Liver (tissue), 9 donors: ENCODE results near the gene TYRP1. TPM values are rescaled to one million over a fixed set of nuclear protein-coding genes. Genes with fewer than 3 reads are reported as not detected.

Source experiments
- DNase-seq: peaks from one replicate; pipeline ENCODE4 v3.0.0-alpha.2; 2017; ENCODE audit warnings: low spot score
- H3K27ac ChIP-seq, 2 donors: one replicate each; pipeline ENCODE4 v1.7.0; 2013; ENCODE audit warnings: inconsistent platforms in 2 of 2, low read length in 2 of 2, control low read depth in 1 of 2, low read depth in 1 of 2, mild to moderate bottlenecking in 1 of 2
- H3K27me3 ChIP-seq, 4 donors: one replicate each; pipeline versions ENCODE4 v1.6.1 to v1.7.0; 2013; ENCODE audit warnings: low read length in 3 of 4, inconsistent platforms in 1 of 4, mild to moderate bottlenecking in 1 of 4, moderate library complexity in 1 of 4; ENCODE audit not compliant: control insufficient read depth in 4 of 4, insufficient read depth in 4 of 4
- H3K36me3 ChIP-seq, 4 donors: one replicate each; pipeline versions ENCODE4 v1.6.1 to v1.7.0; 2013; ENCODE audit warnings: low read length in 3 of 4, mild to moderate bottlenecking in 3 of 4, low read depth in 1 of 4, moderate library complexity in 1 of 4; ENCODE audit not compliant: control insufficient read depth in 4 of 4, insufficient read depth in 3 of 4
- H3K4me1 ChIP-seq, 4 donors: one replicate each; pipeline versions ENCODE4 v1.6.1 to v1.7.0; 2013; ENCODE audit warnings: low read length in 3 of 4, mild to moderate bottlenecking in 3 of 4, moderate library complexity in 1 of 4; ENCODE audit not compliant: control insufficient read depth in 4 of 4, insufficient read depth in 4 of 4
- H3K4me3 ChIP-seq, 3 donors: one replicate each; pipeline versions ENCODE4 v1.6.1 to v1.7.0; 2013; ENCODE audit warnings: low read length in 3 of 3, control low read depth in 1 of 3, low read depth in 1 of 3, mild to moderate bottlenecking in 1 of 3
- H3K9ac ChIP-seq, 2 donors: one replicate each; pipeline ENCODE4 v1.7.0; 2013; ENCODE audit warnings: low read length in 2 of 2, mild to moderate bottlenecking in 2 of 2, moderate library complexity in 2 of 2, control low read depth in 1 of 2, low read depth in 1 of 2
- H3K9me3 ChIP-seq, 4 donors: one replicate each; pipeline versions ENCODE4 v1.6.1 to v1.7.0; 2013; ENCODE audit warnings: low read length in 3 of 4; ENCODE audit not compliant: control insufficient read depth in 4 of 4
- EGR1 ChIP-seq, 2 donors: IDR thresholded peaks; 2 replicates each; pipeline ENCODE4 v1.6.1; 2016 to 2018; ENCODE audit warnings: antibody characterized with exemption in 2 of 2, low read depth in 2 of 2
- FOXA1 ChIP-seq: IDR thresholded peaks from 2 replicates; pipeline ENCODE4 v1.6.1; 2016; ENCODE audit warnings: antibody characterized with exemption
- FOXA2 ChIP-seq: IDR thresholded peaks from 2 replicates; pipeline ENCODE4 v1.6.1; 2016; ENCODE audit warnings: antibody characterized with exemption
- GABPA ChIP-seq, 2 donors: IDR thresholded peaks in 1 of 2; conservative IDR thresholded peaks in 1 of 2; 2 replicates each; pipeline ENCODE4 v1.6.1; 2016; ENCODE audit warnings: antibody characterized with exemption in 2 of 2, mild to moderate bottlenecking in 1 of 2, moderate library complexity in 1 of 2
- HNF4A ChIP-seq, 2 donors: conservative IDR thresholded peaks; 2 replicates each; pipeline ENCODE4 v1.6.1; 2016; ENCODE audit warnings: antibody characterized with exemption in 2 of 2, mild to moderate bottlenecking in 2 of 2
- HNF4G ChIP-seq: IDR thresholded peaks from 2 replicates; pipeline ENCODE4 v1.6.1; 2016; ENCODE audit warnings: antibody characterized with exemption
- JUND ChIP-seq, 2 donors: IDR thresholded peaks; 2 replicates each; pipeline ENCODE4 v1.6.1; 2016; ENCODE audit warnings: antibody characterized with exemption in 2 of 2
- NR2F2 ChIP-seq: IDR thresholded peaks from 2 replicates; pipeline ENCODE4 v1.6.1; 2016; ENCODE audit warnings: antibody characterized with exemption
- RAD21 ChIP-seq, 2 donors: IDR thresholded peaks; 2 replicates each; pipeline ENCODE4 v1.6.1; 2016; ENCODE audit warnings: antibody characterized with exemption in 2 of 2, mild to moderate bottlenecking in 2 of 2
- RXRA ChIP-seq, 2 donors: IDR thresholded peaks; 2 replicates each; pipeline ENCODE4 v1.6.1; 2017 to 2018; ENCODE audit warnings: antibody characterized with exemption in 2 of 2, mild to moderate bottlenecking in 1 of 2
- SP1 ChIP-seq: IDR thresholded peaks from 2 replicates; pipeline ENCODE4 v1.6.1; 2018; ENCODE audit warnings: antibody characterized with exemption, mild to moderate bottlenecking
- TAF1 ChIP-seq: conservative IDR thresholded peaks from 2 replicates; pipeline ENCODE4 v1.6.1; 2016; ENCODE audit warnings: antibody characterized with exemption, mild to moderate bottlenecking
- YY1 ChIP-seq: IDR thresholded peaks from 2 replicates; pipeline ENCODE4 v1.6.1; 2016; ENCODE audit warnings: antibody characterized with exemption, mild to moderate bottlenecking
- WGBS: extraction: QIAGEN DNeasy Blood & Tissue Kit; methylation state at CpG from one replicate; pipeline ENCODE4 v1.1.7; 2013; 5-methylcytosine and 5-hydroxymethylcytosine counted together
- polyA plus RNA-seq, 2 donors: library from polyadenylated mRNA; stranded (reverse) in 1 of 2; unstranded in 1 of 2; fragments of 200-250 nt in 1 of 2; fragments of >200 nt in 1 of 2; fragmentation: Nextera tagmentation in 1 of 2; extraction: Ambion mirVana in 1 of 2; gene quantifications; one replicate each; pipeline versions ENCODE4 v1.2.1 to v1.2.3, GENCODE V29; 2013 to 2015
- total RNA-seq, 2 donors: library from RNA; depleted of rRNA; stranded (reverse); fragments of >200 nt; gene quantifications; one replicate each; pipeline ENCODE4 v1.2.3, GENCODE V29; 2014
- TF ChIP-seq, protein P1 (sequence below): IDR thresholded peaks from 2 replicates; pipeline ENCODE4 v1.6.1; 2016; ENCODE audit warnings: antibody characterized with exemption
- TF ChIP-seq, protein P2 (sequence below): IDR thresholded peaks from 2 replicates; pipeline ENCODE4 v1.6.1; 2016; ENCODE audit warnings: antibody characterized with exemption
- TF ChIP-seq, protein P3 (sequence below): fragments of 150-350 bp; IDR thresholded peaks from 2 replicates; pipeline ENCODE4 v1.5.1; 2017; ENCODE audit warnings: improper control_type of control experiment, low read depth, low read length; ENCODE audit not compliant: missing input control
- TF ChIP-seq, protein P4 (sequence below): IDR thresholded peaks from 2 replicates; pipeline ENCODE4 v1.6.1; 2016; ENCODE audit warnings: antibody characterized with exemption, mild to moderate bottlenecking
- donor health status: healthy.
- donor health status: healthy.
- donor health status: healthy.
- donor health status: healthy.
- donor health status: healthy.

The TYRP1 gene
- total and polyA plus RNA-seq, 4 donors: 0.17 TPM; not detected in 3

DNA sequence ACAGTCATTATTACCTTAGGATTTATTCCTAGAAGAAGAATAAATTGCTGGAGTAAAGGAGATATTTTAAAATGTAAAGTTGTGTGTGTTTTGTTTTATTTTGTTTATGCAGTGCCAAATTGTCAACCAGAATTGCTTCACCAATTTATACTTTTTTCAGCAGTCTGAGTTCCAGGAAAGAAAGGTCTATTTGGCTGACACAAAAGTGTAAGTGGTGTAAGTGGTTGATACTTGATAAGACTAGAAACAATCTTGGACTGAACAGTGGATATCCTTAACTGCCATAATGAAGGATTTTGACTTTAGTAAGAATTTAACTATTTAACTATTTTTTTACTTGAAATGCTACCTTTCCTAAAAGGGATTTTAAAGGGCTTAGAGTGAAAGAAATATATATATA is 37.7 kb downstream of the TYRP1 start (continued):
- TF ChIP-seq RAD21 (IDR thresholded peaks at IDR 0.05) (no peak), FOXA1 (no peak), HNF4A (conservative IDR thresholded peaks at IDR 0.05) (no peak), SP1 (no peak), GABPA (IDR thresholded peaks at IDR 0.05 in 1 of 2, conservative IDR thresholded peaks at IDR 0.05 in 1 of 2) (no peak), EGR1 (IDR thresholded peaks at IDR 0.05; ENCODE audit: low read depth in 2 of 2) (no peak), JUND (IDR thresholded peaks at IDR 0.05) (no peak)
- TF ChIP-seq, protein P1, sequence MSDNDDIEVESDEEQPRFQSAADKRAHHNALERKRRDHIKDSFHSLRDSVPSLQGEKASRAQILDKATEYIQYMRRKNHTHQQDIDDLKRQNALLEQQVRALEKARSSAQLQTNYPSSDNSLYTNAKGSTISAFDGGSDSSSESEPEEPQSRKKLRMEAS: no peak
- TF ChIP-seq, protein P2, sequence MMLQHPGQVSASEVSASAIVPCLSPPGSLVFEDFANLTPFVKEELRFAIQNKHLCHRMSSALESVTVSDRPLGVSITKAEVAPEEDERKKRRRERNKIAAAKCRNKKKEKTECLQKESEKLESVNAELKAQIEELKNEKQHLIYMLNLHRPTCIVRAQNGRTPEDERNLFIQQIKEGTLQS: no peak

DNA sequence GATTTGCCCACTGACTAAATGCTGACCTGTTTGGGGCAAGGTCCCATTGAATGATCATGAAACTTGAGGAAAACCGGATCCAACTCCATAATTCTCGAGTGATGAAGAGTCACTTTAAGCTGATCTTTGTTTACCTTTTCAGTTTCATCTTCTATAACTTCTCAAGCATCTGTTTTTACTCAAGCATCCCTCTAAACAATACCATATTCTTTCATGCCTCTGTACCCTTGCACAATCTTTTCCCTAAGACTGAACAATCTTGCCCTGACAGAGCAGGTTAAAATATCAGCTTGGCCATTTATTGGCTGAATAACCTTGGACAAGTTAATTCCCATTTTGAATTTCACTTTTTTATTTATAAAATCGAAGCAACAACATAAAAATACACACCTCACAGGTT is 39.8 kb downstream of the TYRP1 start:
- no peaks in the 10 kb centered on the region for H3K27me3 ChIP-seq
- TF ChIP-seq, protein P2: no peak
- TF ChIP-seq FOXA1 (no peak), YY1 (no peak), TAF1 (no peak)
- TF ChIP-seq, protein P3, sequence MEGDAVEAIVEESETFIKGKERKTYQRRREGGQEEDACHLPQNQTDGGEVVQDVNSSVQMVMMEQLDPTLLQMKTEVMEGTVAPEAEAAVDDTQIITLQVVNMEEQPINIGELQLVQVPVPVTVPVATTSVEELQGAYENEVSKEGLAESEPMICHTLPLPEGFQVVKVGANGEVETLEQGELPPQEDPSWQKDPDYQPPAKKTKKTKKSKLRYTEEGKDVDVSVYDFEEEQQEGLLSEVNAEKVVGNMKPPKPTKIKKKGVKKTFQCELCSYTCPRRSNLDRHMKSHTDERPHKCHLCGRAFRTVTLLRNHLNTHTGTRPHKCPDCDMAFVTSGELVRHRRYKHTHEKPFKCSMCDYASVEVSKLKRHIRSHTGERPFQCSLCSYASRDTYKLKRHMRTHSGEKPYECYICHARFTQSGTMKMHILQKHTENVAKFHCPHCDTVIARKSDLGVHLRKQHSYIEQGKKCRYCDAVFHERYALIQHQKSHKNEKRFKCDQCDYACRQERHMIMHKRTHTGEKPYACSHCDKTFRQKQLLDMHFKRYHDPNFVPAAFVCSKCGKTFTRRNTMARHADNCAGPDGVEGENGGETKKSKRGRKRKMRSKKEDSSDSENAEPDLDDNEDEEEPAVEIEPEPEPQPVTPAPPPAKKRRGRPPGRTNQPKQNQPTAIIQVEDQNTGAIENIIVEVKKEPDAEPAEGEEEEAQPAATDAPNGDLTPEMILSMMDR: no peak
- TF ChIP-seq, protein P4, sequence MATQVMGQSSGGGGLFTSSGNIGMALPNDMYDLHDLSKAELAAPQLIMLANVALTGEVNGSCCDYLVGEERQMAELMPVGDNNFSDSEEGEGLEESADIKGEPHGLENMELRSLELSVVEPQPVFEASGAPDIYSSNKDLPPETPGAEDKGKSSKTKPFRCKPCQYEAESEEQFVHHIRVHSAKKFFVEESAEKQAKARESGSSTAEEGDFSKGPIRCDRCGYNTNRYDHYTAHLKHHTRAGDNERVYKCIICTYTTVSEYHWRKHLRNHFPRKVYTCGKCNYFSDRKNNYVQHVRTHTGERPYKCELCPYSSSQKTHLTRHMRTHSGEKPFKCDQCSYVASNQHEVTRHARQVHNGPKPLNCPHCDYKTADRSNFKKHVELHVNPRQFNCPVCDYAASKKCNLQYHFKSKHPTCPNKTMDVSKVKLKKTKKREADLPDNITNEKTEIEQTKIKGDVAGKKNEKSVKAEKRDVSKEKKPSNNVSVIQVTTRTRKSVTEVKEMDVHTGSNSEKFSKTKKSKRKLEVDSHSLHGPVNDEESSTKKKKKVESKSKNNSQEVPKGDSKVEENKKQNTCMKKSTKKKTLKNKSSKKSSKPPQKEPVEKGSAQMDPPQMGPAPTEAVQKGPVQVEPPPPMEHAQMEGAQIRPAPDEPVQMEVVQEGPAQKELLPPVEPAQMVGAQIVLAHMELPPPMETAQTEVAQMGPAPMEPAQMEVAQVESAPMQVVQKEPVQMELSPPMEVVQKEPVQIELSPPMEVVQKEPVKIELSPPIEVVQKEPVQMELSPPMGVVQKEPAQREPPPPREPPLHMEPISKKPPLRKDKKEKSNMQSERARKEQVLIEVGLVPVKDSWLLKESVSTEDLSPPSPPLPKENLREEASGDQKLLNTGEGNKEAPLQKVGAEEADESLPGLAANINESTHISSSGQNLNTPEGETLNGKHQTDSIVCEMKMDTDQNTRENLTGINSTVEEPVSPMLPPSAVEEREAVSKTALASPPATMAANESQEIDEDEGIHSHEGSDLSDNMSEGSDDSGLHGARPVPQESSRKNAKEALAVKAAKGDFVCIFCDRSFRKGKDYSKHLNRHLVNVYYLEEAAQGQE: no peak
- H3K9me3 ChIP-seq: peaks cover 0 to 5% (median under 1%) of the 10 kb centered on the region in 4 donors
- no peaks in the 10 kb centered on the region for H3K4me1 ChIP-seq
- no peaks in the 10 kb centered on the region for H3K36me3 ChIP-seq
- WGBS: 75% methylated on average over 3 of the region's 3 CpGs
- H3K9ac ChIP-seq: no peak overlapping the region
- no peak overlapping the region for H3K27ac ChIP-seq
- H3K4me3 ChIP-seq: no peak overlapping the region
- no peak for DNase-seq

DNA sequence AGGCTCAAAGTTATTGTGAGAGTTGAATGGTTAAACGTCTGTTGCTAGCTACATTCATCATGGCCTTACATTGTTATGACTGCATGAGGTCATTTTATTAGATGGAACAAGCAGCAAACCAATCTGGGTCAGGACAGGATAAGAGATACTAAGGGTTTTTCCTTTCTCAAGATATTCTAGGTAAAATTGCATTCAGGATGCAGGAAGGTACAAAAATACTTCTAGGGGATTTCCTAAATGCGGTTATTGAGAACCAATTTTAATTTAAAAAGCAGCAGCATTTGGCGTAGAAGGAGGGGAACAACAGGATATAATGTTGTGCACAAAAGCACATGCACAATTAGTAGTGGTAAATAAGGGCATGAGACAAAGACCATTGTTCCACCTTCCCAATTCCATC is 42.5 kb downstream of the TYRP1 start:
- Histone ChIP-seq H3K36me3 (no peaks in the 10 kb centered on the region), H3K27me3 (no peaks in the 10 kb centered on the region), H3K4me1 (no peaks in the 10 kb centered on the region), H3K27ac (no peak overlapping the region), H3K9me3 (peaks cover 0 to 5% (median under 1%) of the 10 kb centered on the region in 4 donors), H3K9ac (no peak overlapping the region), H3K4me3 (no peak overlapping the region)
- TF ChIP-seq RXRA (IDR thresholded peaks at IDR 0.05) (no peak), HNF4G (no peak), HNF4A (conservative IDR thresholded peaks at IDR 0.05) (no peak), JUND (IDR thresholded peaks at IDR 0.05) (no peak), NR2F2 (no peak), RAD21 (IDR thresholded peaks at IDR 0.05) (no peak), EGR1 (IDR thresholded peaks at IDR 0.05; ENCODE audit: low read depth in 2 of 2) (no peak), FOXA2 (no peak)
- TF ChIP-seq, protein P2: no peak
- TF ChIP-seq, protein P4: no peak
- TF ChIP-seq, protein P3: no peak
- no peak for DNase-seq
- WGBS: 46% methylated on average over 3 of the region's 3 CpGs
